ENCODE results near the gene UBE2S.
"Not testable (repeated sequence)": the region's sequence is repeated elsewhere in the genome, so short reads cannot be mapped to it uniquely, and the experiment has no call there.

Gene UBE2S

DNA sequence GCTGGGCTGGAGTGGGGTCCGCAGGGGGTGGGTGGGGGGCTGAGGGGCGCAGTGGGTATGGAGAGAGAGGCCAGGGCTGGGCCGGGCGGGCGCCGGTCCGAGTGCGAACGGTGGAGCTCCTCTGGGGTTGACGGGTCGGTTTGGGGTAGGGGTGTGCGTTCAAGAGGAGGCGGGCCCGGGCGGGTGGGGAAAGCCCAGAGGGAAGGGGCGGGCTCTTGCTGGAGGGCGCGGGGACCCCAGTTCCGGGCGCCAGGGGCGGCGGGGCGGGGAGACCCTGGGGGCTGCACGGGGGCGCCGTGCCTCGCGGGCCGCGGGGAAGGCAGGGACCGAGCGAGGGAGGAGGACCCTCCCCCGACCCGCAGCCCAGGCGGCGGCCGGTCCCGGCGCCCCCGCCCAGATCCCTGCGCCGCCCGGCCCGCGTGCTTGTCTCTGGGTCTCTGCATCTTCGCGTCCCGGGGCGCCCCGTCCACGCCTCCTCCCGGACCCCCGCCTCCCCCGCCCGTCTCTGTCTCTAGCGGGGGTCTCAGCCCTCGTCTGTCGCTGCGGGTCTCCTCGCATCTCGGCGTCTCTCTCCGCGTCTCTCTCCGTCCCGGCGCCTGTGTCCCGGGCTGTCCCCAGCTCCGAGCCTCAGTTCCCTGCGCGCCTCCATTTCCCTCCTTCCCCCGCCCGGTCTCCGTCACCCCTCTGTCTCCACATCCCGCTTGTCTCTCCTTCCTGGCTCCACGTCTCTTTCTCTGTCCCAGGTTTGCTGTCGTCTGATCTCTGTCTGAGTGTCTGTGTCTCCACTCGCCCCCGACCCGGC is 43.8 kb upstream of the UBE2S start (continued):
- TF ChIP-seq, protein P1, sequence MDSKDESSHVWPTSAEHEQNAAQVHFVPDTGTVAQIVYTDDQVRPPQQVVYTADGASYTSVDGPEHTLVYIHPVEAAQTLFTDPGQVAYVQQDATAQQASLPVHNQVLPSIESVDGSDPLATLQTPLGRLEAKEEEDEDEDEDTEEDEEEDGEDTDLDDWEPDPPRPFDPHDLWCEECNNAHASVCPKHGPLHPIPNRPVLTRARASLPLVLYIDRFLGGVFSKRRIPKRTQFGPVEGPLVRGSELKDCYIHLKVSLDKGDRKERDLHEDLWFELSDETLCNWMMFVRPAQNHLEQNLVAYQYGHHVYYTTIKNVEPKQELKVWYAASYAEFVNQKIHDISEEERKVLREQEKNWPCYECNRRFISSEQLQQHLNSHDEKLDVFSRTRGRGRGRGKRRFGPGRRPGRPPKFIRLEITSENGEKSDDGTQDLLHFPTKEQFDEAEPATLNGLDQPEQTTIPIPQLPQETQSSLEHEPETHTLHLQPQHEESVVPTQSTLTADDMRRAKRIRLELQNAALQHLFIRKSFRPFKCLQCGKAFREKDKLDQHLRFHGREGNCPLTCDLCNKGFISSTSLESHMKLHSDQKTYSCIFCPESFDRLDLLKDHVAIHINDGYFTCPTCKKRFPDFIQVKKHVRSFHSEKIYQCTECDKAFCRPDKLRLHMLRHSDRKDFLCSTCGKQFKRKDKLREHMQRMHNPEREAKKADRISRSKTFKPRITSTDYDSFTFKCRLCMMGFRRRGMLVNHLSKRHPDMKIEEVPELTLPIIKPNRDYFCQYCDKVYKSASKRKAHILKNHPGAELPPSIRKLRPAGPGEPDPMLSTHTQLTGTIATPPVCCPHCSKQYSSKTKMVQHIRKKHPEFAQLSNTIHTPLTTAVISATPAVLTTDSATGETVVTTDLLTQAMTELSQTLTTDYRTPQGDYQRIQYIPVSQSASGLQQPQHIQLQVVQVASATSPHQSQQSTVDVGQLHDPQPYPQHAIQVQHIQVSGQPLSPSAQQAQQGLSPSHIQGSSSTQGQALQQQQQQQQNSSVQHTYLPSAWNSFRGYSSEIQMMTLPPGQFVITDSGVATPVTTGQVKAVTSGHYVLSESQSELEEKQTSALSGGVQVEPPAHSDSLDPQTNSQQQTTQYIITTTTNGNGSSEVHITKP (tag by site-specific recombination; IDR thresholded peaks at IDR 0.05): peak; percentile 57; the same call in 1 of the 2 replicates
- TF ChIP-seq ZNF777 (tag by site-specific recombination; IDR thresholded peaks at IDR 0.05; ENCODE audit: borderline replicate concordance) (peak; percentile 57), OSR2 (tag by site-specific recombination; IDR thresholded peaks at IDR 0.05) (no peak)
- TF ChIP-seq, protein P2, sequence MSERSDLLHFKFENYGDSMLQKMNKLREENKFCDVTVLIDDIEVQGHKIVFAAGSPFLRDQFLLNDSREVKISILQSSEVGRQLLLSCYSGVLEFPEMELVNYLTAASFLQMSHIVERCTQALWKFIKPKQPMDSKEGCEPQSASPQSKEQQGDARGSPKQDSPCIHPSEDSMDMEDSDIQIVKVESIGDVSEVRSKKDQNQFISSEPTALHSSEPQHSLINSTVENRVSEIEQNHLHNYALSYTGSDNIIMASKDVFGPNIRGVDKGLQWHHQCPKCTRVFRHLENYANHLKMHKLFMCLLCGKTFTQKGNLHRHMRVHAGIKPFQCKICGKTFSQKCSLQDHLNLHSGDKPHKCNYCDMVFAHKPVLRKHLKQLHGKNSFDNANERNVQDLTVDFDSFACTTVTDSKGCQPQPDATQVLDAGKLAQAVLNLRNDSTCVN (tag by site-specific recombination; optimal IDR thresholded peaks at IDR 0.05): peak; percentile 42
- TF ChIP-seq, protein P3, sequence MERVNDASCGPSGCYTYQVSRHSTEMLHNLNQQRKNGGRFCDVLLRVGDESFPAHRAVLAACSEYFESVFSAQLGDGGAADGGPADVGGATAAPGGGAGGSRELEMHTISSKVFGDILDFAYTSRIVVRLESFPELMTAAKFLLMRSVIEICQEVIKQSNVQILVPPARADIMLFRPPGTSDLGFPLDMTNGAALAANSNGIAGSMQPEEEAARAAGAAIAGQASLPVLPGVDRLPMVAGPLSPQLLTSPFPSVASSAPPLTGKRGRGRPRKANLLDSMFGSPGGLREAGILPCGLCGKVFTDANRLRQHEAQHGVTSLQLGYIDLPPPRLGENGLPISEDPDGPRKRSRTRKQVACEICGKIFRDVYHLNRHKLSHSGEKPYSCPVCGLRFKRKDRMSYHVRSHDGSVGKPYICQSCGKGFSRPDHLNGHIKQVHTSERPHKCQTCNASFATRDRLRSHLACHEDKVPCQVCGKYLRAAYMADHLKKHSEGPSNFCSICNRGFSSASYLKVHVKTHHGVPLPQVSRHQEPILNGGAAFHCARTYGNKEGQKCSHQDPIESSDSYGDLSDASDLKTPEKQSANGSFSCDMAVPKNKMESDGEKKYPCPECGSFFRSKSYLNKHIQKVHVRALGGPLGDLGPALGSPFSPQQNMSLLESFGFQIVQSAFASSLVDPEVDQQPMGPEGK (tag by site-specific recombination; IDR thresholded peaks at IDR 0.05): 0 out of 2 replicates have a peak, but pooled peaks have one; percentile 52

DNA sequence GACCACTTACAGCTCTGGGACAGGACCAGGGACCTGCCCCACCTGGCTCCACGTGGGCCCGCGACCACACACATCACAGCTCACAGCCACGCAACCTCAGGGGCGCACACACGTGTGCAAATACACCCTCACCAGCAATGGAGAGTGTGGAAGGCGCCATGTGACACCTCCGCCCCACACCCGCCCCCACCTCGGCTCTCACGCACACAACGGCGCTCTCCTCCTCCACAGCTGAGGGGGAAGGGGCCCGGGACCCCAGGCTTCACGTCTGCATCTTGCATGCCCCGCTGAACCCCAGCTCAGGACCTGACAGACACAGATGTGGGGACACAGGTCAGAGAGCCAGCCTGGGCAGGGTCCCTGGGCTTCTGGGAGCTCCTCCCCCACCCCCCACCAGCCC is 41.9 kb upstream of the UBE2S start:
- no peak overlapping the region for H3K27ac ChIP-seq (ENCODE audit: extremely low read depth, low read depth, low read length)
- TF ChIP-seq GLIS2 (tag by site-specific recombination; IDR thresholded peaks at IDR 0.05): 0 out of 2 replicates have a peak, but pooled peaks have one; percentile 20
- 0 out of 2 replicates have a peak, but pooled peaks have one; percentile 27 for TF ChIP-seq ZFP69B (tag by site-specific recombination; IDR thresholded peaks at IDR 0.05)
- TF ChIP-seq, protein P4, sequence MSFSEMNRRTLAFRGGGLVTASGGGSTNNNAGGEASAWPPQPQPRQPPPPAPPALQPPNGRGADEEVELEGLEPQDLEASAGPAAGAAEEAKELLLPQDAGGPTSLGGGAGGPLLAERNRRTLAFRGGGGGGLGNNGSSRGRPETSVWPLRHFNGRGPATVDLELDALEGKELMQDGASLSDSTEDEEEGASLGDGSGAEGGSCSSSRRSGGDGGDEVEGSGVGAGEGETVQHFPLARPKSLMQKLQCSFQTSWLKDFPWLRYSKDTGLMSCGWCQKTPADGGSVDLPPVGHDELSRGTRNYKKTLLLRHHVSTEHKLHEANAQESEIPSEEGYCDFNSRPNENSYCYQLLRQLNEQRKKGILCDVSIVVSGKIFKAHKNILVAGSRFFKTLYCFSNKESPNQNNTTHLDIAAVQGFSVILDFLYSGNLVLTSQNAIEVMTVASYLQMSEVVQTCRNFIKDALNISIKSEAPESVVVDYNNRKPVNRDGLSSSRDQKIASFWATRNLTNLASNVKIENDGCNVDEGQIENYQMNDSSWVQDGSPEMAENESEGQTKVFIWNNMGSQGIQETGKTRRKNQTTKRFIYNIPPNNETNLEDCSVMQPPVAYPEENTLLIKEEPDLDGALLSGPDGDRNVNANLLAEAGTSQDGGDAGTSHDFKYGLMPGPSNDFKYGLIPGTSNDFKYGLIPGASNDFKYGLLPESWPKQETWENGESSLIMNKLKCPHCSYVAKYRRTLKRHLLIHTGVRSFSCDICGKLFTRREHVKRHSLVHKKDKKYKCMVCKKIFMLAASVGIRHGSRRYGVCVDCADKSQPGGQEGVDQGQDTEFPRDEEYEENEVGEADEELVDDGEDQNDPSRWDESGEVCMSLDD (tag by site-specific recombination; IDR thresholded peaks at IDR 0.05): peak; percentile 18; the same call in 1 of the 2 replicates
- TF ChIP-seq, protein P5, sequence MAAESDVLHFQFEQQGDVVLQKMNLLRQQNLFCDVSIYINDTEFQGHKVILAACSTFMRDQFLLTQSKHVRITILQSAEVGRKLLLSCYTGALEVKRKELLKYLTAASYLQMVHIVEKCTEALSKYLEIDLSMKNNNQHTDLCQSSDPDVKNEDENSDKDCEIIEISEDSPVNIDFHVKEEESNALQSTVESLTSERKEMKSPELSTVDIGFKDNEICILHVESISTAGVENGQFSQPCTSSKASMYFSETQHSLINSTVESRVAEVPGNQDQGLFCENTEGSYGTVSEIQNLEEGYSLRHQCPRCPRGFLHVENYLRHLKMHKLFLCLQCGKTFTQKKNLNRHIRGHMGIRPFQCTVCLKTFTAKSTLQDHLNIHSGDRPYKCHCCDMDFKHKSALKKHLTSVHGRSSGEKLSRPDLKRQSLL (tag by site-specific recombination; IDR thresholded peaks at IDR 0.05): no peak
- TF ChIP-seq ZFHX2 (tag by site-specific recombination; conservative IDR thresholded peaks at IDR 0.05): peak; percentile 80
- TF ChIP-seq ZNF416 (tag by site-specific recombination; IDR thresholded peaks at IDR 0.05): no peak
- TF ChIP-seq TCF7L2 (IDR thresholded peaks at IDR 0.05; ENCODE audit: borderline replicate concordance, low read depth, low read length): no peak
- peak; percentile 62; the same call in 1 of the 2 replicates for TF ChIP-seq EGR2 (tag by site-specific recombination; IDR thresholded peaks at IDR 0.05; ENCODE audit: low read depth)
- H3K9me3 ChIP-seq (ENCODE audit: control insufficient read depth, insufficient read depth, low read depth, low read length): no peaks in the 10 kb centered on the region
- H3K4me3 ChIP-seq (ENCODE audit: low read depth, low read length): no peak overlapping the region
- no peaks in the 10 kb centered on the region for H3K4me1 ChIP-seq (ENCODE audit: control insufficient read depth, insufficient read depth, low read length)
- H3K36me3 ChIP-seq (ENCODE audit: control insufficient read depth in 2 of 2, insufficient read depth in 1 of 2, low read length in 2 of 2): no peaks in the 10 kb centered on the region
- POLR2A ChIA-PET: interaction anchor here (1.2 to 1.3 kb wide), 2 partner anchors 27 to 60 kb away, joined by 3 to 4 read pairs; partner anchors contain the start of gene ZNF628
- CTCF ChIA-PET: interaction anchor here (1.0 to 1.1 kb wide), 2 partner anchors 18 to 308 kb away, joined by 4 read pairs; no protein-coding TSS in a partner anchor

DNA sequence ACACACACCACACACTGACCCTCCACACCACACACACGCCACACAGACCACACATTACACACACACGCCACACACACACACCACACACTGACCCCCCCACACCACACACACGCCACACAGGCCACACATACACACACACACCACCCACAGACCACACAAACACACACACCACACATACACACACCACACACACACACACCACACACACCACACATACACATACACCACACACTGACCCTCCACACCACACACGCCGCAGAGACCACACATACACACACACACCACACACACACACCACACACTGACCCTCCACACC is 40.5 kb upstream of the UBE2S start:
- H3K4me3 ChIP-seq (ENCODE audit: low read depth, low read length); H3K27ac ChIP-seq (ENCODE audit: extremely low read depth, low read depth, low read length); H3K36me3 ChIP-seq (ENCODE audit: control insufficient read depth in 2 of 2, insufficient read depth in 1 of 2, low read length in 2 of 2); H3K4me1 ChIP-seq (ENCODE audit: control insufficient read depth, insufficient read depth, low read length); H3K9me3 ChIP-seq (ENCODE audit: control insufficient read depth, insufficient read depth, low read depth, low read length): not testable (repeated sequence)
- CTCF ChIA-PET: interaction anchor here (1.2 kb wide), 1 partner anchor 307 kb away, joined by 3 read pairs; no protein-coding TSS in a partner anchor
- POLR2A ChIA-PET: interaction anchor here (1.0 kb wide), 1 partner anchor 14 kb away, joined by 4 read pairs; no protein-coding TSS in a partner anchor

All from HEK293 (cell line).